ENCODE results near the gene PSMB1. TPM values are rescaled to one million over a fixed set of nuclear protein-coding genes. Genes with fewer than 3 reads are reported as not detected.
"Not testable (repeated sequence)": the region's sequence is repeated elsewhere in the genome, so short reads cannot be mapped to it uniquely, and the experiment has no call there.

Gene PSMB1
- total and polyA plus RNA-seq, 2 experiments from 2014 or later: 357 to 576 TPM

DNA sequence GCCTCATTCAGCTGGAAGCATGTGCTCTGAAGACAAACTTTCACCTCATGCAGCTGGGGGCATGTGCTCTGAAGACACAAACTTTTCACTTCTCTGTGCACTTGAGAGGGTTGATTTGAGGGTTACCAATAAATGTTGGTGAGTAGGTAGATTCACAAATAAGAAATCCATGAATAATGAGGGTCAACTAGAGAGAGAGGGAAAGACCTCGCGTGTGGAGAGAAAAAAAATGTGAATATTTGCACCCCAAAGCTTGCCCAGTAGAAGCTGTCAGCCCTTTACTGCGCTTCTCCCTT, 43.4 kb downstream of the PSMB1 start (continued):
- TF ChIP-seq EZH2phosphoT487 (IDR thresholded peaks at IDR 0.05; ENCODE audit: unreplicated experiment): no peak
- TF ChIP-seq, protein P1, sequence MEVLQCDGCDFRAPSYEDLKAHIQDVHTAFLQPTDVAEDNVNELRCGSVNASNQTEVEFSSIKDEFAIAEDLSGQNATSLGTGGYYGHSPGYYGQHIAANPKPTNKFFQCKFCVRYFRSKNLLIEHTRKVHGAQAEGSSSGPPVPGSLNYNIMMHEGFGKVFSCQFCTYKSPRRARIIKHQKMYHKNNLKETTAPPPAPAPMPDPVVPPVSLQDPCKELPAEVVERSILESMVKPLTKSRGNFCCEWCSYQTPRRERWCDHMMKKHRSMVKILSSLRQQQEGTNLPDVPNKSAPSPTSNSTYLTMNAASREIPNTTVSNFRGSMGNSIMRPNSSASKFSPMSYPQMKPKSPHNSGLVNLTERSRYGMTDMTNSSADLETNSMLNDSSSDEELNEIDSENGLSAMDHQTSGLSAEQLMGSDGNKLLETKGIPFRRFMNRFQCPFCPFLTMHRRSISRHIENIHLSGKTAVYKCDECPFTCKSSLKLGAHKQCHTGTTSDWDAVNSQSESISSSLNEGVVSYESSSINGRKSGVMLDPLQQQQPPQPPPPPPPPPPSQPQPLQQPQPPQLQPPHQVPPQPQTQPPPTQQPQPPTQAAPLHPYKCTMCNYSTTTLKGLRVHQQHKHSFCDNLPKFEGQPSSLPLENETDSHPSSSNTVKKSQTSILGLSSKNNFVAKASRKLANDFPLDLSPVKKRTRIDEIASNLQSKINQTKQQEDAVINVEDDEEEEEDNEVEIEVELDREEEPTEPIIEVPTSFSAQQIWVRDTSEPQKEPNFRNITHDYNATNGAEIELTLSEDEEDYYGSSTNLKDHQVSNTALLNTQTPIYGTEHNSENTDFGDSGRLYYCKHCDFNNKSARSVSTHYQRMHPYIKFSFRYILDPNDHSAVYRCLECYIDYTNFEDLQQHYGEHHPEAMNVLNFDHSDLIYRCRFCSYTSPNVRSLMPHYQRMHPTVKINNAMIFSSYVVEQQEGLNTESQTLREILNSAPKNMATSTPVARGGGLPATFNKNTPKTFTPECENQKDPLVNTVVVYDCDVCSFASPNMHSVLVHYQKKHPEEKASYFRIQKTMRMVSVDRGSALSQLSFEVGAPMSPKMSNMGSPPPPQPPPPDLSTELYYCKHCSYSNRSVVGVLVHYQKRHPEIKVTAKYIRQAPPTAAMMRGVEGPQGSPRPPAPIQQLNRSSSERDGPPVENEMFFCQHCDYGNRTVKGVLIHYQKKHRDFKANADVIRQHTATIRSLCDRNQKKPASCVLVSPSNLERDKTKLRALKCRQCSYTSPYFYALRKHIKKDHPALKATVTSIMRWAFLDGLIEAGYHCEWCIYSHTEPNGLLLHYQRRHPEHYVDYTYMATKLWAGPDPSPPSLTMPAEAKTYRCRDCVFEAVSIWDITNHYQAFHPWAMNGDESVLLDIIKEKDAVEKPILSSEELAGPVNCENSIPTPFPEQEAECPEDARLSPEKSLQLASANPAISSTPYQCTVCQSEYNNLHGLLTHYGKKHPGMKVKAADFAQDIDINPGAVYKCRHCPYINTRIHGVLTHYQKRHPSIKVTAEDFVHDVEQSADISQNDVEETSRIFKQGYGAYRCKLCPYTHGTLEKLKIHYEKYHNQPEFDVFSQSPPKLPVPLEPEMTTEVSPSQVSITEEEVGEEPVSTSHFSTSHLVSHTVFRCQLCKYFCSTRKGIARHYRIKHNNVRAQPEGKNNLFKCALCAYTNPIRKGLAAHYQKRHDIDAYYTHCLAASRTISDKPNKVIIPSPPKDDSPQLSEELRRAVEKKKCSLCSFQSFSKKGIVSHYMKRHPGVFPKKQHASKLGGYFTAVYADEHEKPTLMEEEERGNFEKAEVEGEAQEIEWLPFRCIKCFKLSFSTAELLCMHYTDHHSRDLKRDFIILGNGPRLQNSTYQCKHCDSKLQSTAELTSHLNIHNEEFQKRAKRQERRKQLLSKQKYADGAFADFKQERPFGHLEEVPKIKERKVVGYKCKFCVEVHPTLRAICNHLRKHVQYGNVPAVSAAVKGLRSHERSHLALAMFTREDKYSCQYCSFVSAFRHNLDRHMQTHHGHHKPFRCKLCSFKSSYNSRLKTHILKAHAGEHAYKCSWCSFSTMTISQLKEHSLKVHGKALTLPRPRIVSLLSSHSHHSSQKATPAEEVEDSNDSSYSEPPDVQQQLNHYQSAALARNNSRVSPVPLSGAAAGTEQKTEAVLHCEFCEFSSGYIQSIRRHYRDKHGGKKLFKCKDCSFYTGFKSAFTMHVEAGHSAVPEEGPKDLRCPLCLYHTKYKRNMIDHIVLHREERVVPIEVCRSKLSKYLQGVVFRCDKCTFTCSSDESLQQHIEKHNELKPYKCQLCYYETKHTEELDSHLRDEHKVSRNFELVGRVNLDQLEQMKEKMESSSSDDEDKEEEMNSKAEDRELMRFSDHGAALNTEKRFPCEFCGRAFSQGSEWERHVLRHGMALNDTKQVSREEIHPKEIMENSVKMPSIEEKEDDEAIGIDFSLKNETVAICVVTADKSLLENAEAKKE (CRISPR knock-in tag; IDR thresholded peaks at IDR 0.05): no peak
- no peak for TF ChIP-seq JUNB (IDR thresholded peaks at IDR 0.05; ENCODE audit: unreplicated experiment)
- no peak for TF ChIP-seq NANOG (IDR thresholded peaks at IDR 0.05; ENCODE audit: borderline replicate concordance)

DNA sequence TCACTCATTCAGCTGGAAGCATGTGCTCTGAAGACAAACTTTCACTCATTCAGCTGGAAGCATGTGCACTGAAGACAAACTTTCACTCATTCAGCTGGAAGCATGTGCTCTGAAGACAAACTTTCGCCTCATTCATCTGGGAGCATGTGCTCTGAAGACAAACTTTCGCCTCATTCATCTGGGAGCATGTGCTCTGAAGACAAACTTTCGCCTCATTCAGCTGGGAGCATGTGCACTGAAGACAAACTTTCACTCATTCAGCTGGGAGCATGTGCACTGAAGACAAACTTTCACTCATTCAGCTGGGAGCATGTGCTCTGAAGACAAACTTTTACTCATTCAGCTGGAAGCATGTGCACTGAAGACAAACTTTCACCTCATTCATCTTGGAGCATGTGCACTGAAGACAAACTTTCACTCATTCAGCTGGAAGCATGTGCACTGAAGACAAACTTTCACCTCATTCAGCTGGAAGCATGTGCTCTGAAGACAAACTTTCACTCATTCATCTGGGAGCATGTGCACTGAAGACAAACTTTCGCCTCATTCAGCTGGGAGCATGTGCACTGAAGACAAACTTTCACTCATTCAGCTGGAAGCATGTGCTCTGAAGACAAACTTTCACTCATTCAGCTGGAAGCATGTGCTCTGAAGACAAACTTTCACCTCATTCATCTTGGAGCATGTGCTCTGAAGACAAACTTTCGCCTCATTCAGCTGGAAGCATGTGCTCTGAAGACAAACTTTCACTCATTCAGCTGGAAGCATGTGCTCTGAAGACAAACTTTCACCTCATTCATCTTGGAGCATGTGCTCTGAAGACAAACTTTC, 44.0 kb downstream of the PSMB1 start:
- H3K4me2 ChIP-seq; H3F3A ChIP-seq (replicated peaks; ENCODE audit: low read depth); H3K27ac Mint-ChIP-seq; H3K9me3 Mint-ChIP-seq; H3K79me2 ChIP-seq (replicated peaks; ENCODE audit: insufficient read depth); H3K4me1 ChIP-seq (ENCODE audit: insufficient read depth); ATAC-seq; H3K9me2 ChIP-seq (ENCODE audit: insufficient read depth); H3K27me3 ChIP-seq (ENCODE audit: insufficient read depth); H3K4me3 Mint-ChIP-seq; H3K27ac ChIP-seq (ENCODE audit: low read depth); H4K20me1 ChIP-seq (replicated peaks; ENCODE audit: insufficient read depth); H3K27me3 Mint-ChIP-seq (ENCODE audit: insufficient read depth, low read depth, poor library complexity); H3K4me3 ChIP-seq; H2AFZ ChIP-seq; DNase-seq (ENCODE audit: low spot score); H3K36me3 ChIP-seq (ENCODE audit: insufficient read depth); H3K36me3 Mint-ChIP-seq (ENCODE audit: low read depth); H3K4me1 Mint-ChIP-seq: not testable (repeated sequence)

DNA sequence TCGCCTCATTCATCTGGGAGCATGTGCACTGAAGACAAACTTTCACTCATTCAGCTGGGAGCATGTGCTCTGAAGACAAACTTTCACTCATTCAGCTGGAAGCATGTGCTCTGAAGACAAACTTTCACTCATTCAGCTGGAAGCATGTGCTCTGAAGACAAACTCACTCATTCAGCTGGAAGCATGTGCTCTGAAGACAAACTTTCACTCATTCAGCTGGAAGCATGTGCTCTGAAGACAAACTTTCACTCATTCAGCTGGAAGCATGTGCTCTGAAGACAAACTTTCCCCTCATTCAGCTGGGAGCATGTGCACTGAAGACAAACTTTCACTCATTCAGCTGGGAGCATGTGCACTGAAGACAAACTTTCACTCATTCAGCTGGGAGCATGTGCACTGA, 44.8 kb downstream of the PSMB1 start:
- not testable (repeated sequence) for H3K4me2 ChIP-seq; ATAC-seq; H3K27me3 ChIP-seq (ENCODE audit: insufficient read depth); H3K4me1 ChIP-seq (ENCODE audit: insufficient read depth); H2AFZ ChIP-seq; H3K4me1 Mint-ChIP-seq; H3K36me3 Mint-ChIP-seq (ENCODE audit: low read depth); H3K9me3 Mint-ChIP-seq; H3K9me2 ChIP-seq (ENCODE audit: insufficient read depth); H4K20me1 ChIP-seq (replicated peaks; ENCODE audit: insufficient read depth); H3K4me3 ChIP-seq; DNase-seq (ENCODE audit: low spot score); H3K27me3 Mint-ChIP-seq (ENCODE audit: insufficient read depth, low read depth, poor library complexity); H3F3A ChIP-seq (replicated peaks; ENCODE audit: low read depth); H3K4me3 Mint-ChIP-seq; H3K27ac ChIP-seq (ENCODE audit: low read depth); H3K27ac Mint-ChIP-seq; H3K36me3 ChIP-seq (ENCODE audit: insufficient read depth); H3K79me2 ChIP-seq (replicated peaks; ENCODE audit: insufficient read depth)

DNA sequence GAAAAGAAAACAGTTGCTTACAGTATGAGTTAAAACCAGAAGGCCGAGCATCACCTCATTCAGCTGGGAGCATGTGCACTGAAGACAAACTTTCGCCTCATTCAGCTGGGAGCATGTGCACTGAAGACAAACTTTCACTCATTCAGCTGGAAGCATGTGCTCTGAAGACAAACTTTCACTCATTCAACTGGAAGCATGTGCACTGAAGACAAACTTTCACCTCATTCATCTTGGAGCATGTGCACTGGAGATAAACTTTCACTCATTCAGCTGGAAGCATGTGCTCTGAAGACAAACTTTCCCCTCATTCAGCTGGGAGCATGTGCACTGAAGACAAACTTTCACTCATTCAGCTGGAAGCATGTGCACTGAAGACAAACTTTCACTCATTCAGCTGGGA, 45.4 kb downstream of the PSMB1 start:
- H3K79me2 ChIP-seq (replicated peaks; ENCODE audit: insufficient read depth); H4K20me1 ChIP-seq (replicated peaks; ENCODE audit: insufficient read depth); H3K36me3 Mint-ChIP-seq (ENCODE audit: low read depth); DNase-seq (ENCODE audit: low spot score); H3K4me1 ChIP-seq (ENCODE audit: insufficient read depth); H3K4me3 Mint-ChIP-seq; H3K4me3 ChIP-seq; H3K27ac Mint-ChIP-seq; H3K9me3 Mint-ChIP-seq; H3K4me1 Mint-ChIP-seq; H3K36me3 ChIP-seq (ENCODE audit: insufficient read depth); H3F3A ChIP-seq (replicated peaks; ENCODE audit: low read depth); ATAC-seq; H3K4me2 ChIP-seq; H3K27ac ChIP-seq (ENCODE audit: low read depth); H3K27me3 ChIP-seq (ENCODE audit: insufficient read depth); H3K9me2 ChIP-seq (ENCODE audit: insufficient read depth); H3K27me3 Mint-ChIP-seq (ENCODE audit: insufficient read depth, low read depth, poor library complexity); H2AFZ ChIP-seq: not testable (repeated sequence)
